HG03280 (cell line): Measurements from ENCODE around the gene ENTPD2.
"Not testable (repeated sequence)": the region's sequence is repeated elsewhere in the genome, so short reads cannot be mapped to it uniquely, and the experiment has no call there.

Experiments used
- ATAC-seq: cut with Tn5 transposase; IDR thresholded peaks from one replicate; pipeline ENCODE4 v1.9.1; 2021; ENCODE audit warnings: mild to moderate bottlenecking, moderate library complexity; ENCODE audit not compliant: unreplicated experiment

Gene ENTPD2

GRCh38 chr9:137065336-137065967, 11.6 kb upstream of the ENTPD2 start:
- no peak for ATAC-seq

- ATAC-seq, result no peak
These were observed 11.0 kb upstream of the ENTPD2 start for GRCh38 chr9:137064880-137065164.

- no peak for ATAC-seq
These were observed 10.4 kb upstream of the ENTPD2 start for GRCh38 chr9:137064027-137064879.

GRCh38 chr9:137063311-137064026, 9.6 kb upstream of the ENTPD2 start:
- ATAC-seq, result no peak

GRCh38 chr9:137062798-137063197, 8.9 kb upstream of the ENTPD2 start:
- not testable (repeated sequence) for ATAC-seq

- ATAC-seq, result no peak
These were observed 8.5 kb upstream of the ENTPD2 start for GRCh38 chr9:137062384-137062783.

- ATAC-seq, result no peak
These were observed 4.8 kb upstream of the ENTPD2 start for GRCh38 chr9:137058521-137059234.

GRCh38 chr9:137057545-137057944, 3.7 kb upstream of the ENTPD2 start:
- ATAC-seq, result no peak

GRCh38 chr9:137056739-137057415, 3.0 kb upstream of the ENTPD2 start:
- ATAC-seq, result no peak

GRCh38 chr9:137055385-137056364, 1.8 kb upstream of the ENTPD2 start:
- ATAC-seq, result no peak

GRCh38 chr9:137054932-137055384, 1.1 kb upstream of the ENTPD2 start:
- no peak for ATAC-seq

- no peak for ATAC-seq
These were observed 590 bp downstream of the ENTPD2 start for GRCh38 chr9:137052998-137053943.

GRCh38 chr9:137052293-137052692, 1.6 kb downstream of the ENTPD2 start:
- no peak for ATAC-seq

GRCh38 chr9:137051145-137051724, 2.6 kb downstream of the ENTPD2 start:
- ATAC-seq, result no peak

- no peak for ATAC-seq
These were observed 3.3 kb downstream of the ENTPD2 start for GRCh38 chr9:137050570-137050969.

GRCh38 chr9:137049544-137050449, 4.1 kb downstream of the ENTPD2 start:
- no peak for ATAC-seq
